Measurements from ENCODE around the gene MYO5C. TPM values are rescaled to one million over a fixed set of nuclear protein-coding genes. Genes with fewer than 3 reads are reported as not detected.

The MYO5C gene
- total RNA-seq, 1 donor from 2014 or later: 10.3 TPM

- Histone ChIP-seq H3K9me3 (no peaks in the 10 kb centered on the region), H3K27me3 (no peaks in the 10 kb centered on the region), H3K4me1 (no peaks in the 10 kb centered on the region), H3K36me3 (no peaks in the 10 kb centered on the region), H3K27ac (no peak overlapping the region), H3K4me3 (no peak overlapping the region)
- TF ChIP-seq CTCF (IDR thresholded peaks at IDR 0.05) (no peak), POLR2A (IDR thresholded peaks at IDR 0.05) (no peak), POLR2AphosphoS5 (IDR thresholded peaks at IDR 0.05; ENCODE audit: insufficient read depth in 1 of 2, low read depth in 1 of 2) (no peak)
- intact Hi-C loops (cut with DNase I): no loop called here
- no peak for DNase-seq (ENCODE audit: extremely low spot score in 2 of 2)
These were observed 57.5 kb downstream of the MYO5C start for GRCh38 chr15:52238149-52238548.

GRCh38 chr15:52236013-52236412, 59.6 kb downstream of the MYO5C start:
- intact Hi-C loops (cut with DNase I): no loop called here

DNA sequence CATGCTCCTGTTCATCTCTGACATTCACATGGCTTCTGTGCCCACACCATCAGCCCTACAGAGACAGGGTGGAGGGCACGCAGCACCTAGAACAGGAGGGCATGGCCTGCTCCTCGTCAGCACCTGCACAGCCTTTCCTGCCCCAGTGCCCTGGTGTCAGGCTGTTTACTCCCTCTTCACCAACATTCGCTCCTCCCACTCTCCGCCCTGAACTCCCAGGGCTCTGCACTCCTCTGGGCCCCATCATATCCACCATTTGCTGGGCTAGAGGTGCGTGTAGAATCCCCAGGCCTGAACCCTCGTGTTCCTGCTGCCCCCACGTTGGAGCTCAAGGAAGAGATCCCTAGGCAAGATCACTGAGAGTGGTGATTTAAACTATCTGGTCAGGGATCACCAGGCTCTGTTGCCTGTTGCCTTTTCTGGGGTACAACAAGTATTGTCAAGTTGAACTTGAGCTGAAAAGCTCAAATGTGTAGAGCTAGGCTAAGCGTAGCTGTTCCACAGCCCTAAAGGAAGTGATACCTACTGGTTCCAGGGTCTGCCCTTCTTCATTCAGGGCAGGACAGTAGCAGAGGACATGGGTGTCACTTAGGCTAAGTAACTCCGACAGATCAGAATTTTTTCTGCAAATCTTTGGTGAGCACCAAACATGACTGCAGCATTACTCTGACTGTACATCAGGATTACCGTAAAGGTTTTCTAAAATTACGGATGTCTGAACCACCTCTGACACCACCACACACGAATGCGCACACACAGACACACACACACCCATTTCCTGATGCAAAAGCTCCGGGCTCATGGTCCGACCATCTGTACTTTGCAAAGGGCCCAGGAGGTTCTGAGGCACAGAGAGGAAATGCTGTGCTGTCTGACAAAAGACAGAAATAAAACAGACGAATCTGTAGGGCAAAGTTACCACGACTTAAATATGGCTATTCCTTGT, 60.7 kb downstream of the MYO5C start:
- Histone ChIP-seq H3K9me3 (no peaks in the 10 kb centered on the region), H3K36me3 (no peaks in the 10 kb centered on the region), H3K4me3 (no peak overlapping the region), H3K27me3 (no peaks in the 10 kb centered on the region), H3K4me1 (no peaks in the 10 kb centered on the region), H3K27ac (no peak overlapping the region)
- intact Hi-C loops (cut with DNase I): no loop called here
- TF ChIP-seq POLR2A (IDR thresholded peaks at IDR 0.05): no peak
- TF ChIP-seq POLR2AphosphoS5 (IDR thresholded peaks at IDR 0.05; ENCODE audit: insufficient read depth in 1 of 2, low read depth in 1 of 2): no peak
- TF ChIP-seq CTCF (IDR thresholded peaks at IDR 0.05): no peak
- DNase-seq (ENCODE audit: extremely low spot score in 2 of 2): no peak

More at GRCh38 chr15:52236013-52236412, 59.6 kb downstream of the MYO5C start:
- H3K4me1 ChIP-seq: no peaks in the 10 kb centered on the region
- no peaks in the 10 kb centered on the region for H3K9me3 ChIP-seq
- no peak overlapping the region for H3K4me3 ChIP-seq
- TF ChIP-seq POLR2A (IDR thresholded peaks at IDR 0.05) (no peak), CTCF (IDR thresholded peaks at IDR 0.05) (no peak), POLR2AphosphoS5 (IDR thresholded peaks at IDR 0.05; ENCODE audit: insufficient read depth in 1 of 2, low read depth in 1 of 2) (no peak)
- H3K27ac ChIP-seq: no peak overlapping the region
- no peak for DNase-seq (ENCODE audit: extremely low spot score in 2 of 2)
- no peaks in the 10 kb centered on the region for H3K27me3 ChIP-seq
- no peaks in the 10 kb centered on the region for H3K36me3 ChIP-seq

DNA sequence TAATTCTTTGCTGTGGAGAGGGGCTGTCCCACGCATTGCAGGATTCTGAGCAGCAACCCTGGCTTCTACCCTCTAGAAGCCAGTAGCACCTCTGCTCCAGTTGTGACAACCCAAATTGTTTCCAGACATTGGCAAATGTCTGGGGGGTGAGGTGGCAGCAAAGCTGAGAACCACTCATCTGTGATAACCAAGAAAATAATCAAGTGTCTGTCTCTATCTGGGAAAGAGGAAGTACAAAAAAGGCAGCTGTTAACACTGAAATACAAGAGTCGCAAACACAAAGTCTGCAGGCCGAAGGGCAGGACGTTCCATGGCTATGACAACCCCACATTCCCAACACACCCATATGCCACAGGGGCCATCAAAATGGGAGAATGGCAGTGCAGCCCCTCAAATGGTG, 62.2 kb downstream of the MYO5C start:
- Histone ChIP-seq H3K36me3 (no peaks in the 10 kb centered on the region), H3K4me3 (no peak overlapping the region), H3K27ac (no peak overlapping the region), H3K4me1 (no peaks in the 10 kb centered on the region), H3K27me3 (no peaks in the 10 kb centered on the region), H3K9me3 (no peaks in the 10 kb centered on the region)
- intact Hi-C loops (cut with DNase I): no loop called here
- TF ChIP-seq POLR2A (IDR thresholded peaks at IDR 0.05): no peak
- no peak for DNase-seq (ENCODE audit: extremely low spot score in 2 of 2)

- Histone ChIP-seq H3K36me3 (no peaks in the 10 kb centered on the region), H3K9me3 (no peaks in the 10 kb centered on the region), H3K4me3 (no peak overlapping the region), H3K27me3 (no peaks in the 10 kb centered on the region), H3K4me1 (no peaks in the 10 kb centered on the region), H3K27ac (no peak overlapping the region)
- intact Hi-C loops (cut with DNase I): no loop called here
- DNase-seq (ENCODE audit: extremely low spot score in 2 of 2): no peak
- TF ChIP-seq POLR2A (IDR thresholded peaks at IDR 0.05) (no peak), POLR2AphosphoS5 (IDR thresholded peaks at IDR 0.05; ENCODE audit: insufficient read depth in 1 of 2, low read depth in 1 of 2) (no peak), CTCF (IDR thresholded peaks at IDR 0.05) (no peak)
These were observed 63.3 kb downstream of the MYO5C start for GRCh38 chr15:52232327-52232726.

All from vagina (tissue), 2 donors.